ENCODE results near the gene A3GALT2. TPM values are rescaled to one million over a fixed set of nuclear protein-coding genes. Genes with fewer than 3 reads are reported as not detected.
A peak's percentile ranks its signal among the peaks of the same experiment; 100 is the strongest.

The A3GALT2 gene
- polyA plus RNA-seq, 3 donors: not detected

- H3K4me1 ChIP-seq (ENCODE audit: control insufficient read depth in 1 of 2, insufficient read depth in 2 of 2, low read length in 2 of 2): no peaks in the 10 kb centered on the region
- H2AFZ ChIP-seq (ENCODE audit: insufficient read depth, low read depth, low read length, poor library complexity, severe bottlenecking): no peak overlapping the region
- H3K27me3 ChIP-seq (ENCODE audit: control insufficient read depth in 2 of 2, insufficient read depth in 2 of 2, low read length in 2 of 2): no peaks in the 10 kb centered on the region
- peaks cover 0 to 1% (median 0%) of the 10 kb centered on the region in 3 donors for H3K27me3 Mint-ChIP-seq (ENCODE audit: low read depth in 3 of 3)
- peaks cover 4% of the 10 kb centered on the region for H3K4me1 Mint-ChIP-seq
- H3K36me3 Mint-ChIP-seq: peaks cover 50 to 72% of the 10 kb centered on the region in 2 donors
- H3K9me3 ChIP-seq (replicated peaks in 1 of 2; ENCODE audit: control insufficient read depth in 1 of 2, insufficient read depth in 1 of 2, low read length in 2 of 2): no peaks in the 10 kb centered on the region
- peaks cover 64% of the 10 kb centered on the region for H4K20me1 ChIP-seq (ENCODE audit: insufficient read depth, low read length)
- no peak for TF ChIP-seq CTCF (IDR thresholded peaks at IDR 0.05)
- no CpG with 5 or more reads among the region's 1 CpG for WGBS (ENCODE audit: insufficient coverage)
- H3K4me2 ChIP-seq (replicated peaks; ENCODE audit: extremely low read depth, low read length, poor library complexity, severe bottlenecking): no peak overlapping the region
- H3K9ac ChIP-seq (ENCODE audit: insufficient read depth, low read length, poor library complexity, severe bottlenecking): no peak overlapping the region
- no peaks in the 10 kb centered on the region for H3K9me3 Mint-ChIP-seq
- intact Hi-C loops (cut with micrococcal nuclease): no loop called here
- H3K79me2 ChIP-seq (ENCODE audit: insufficient read depth, low read length): no peaks in the 10 kb centered on the region
- H3K4me3 Mint-ChIP-seq: no peak overlapping the region
- H3K36me3 ChIP-seq (replicated peaks in 1 of 2; ENCODE audit: control insufficient read depth in 1 of 2, insufficient read depth in 2 of 2, low read length in 2 of 2): peaks cover 32 to 79% of the 10 kb centered on the region in 2 donors
- no peak overlapping the region for H3K4me3 ChIP-seq (replicated peaks in 1 of 3; ENCODE audit: low read depth in 2 of 3, low read length in 3 of 3)
- no peak for DNase-seq
- H3K27ac ChIP-seq (ENCODE audit: low read depth in 1 of 2, low read length in 2 of 2): no peak overlapping the region
- H3K27ac Mint-ChIP-seq: peak overlapping the region in 2 of 7 donors; percentile 49 to 54
Measured at GRCh38 chr1:33274446-33274845, 46.5 kb downstream of the A3GALT2 start.

GRCh38 chr1:33273961-33274371 lies 46.9 kb downstream of the A3GALT2 start:
- H3K4me3 Mint-ChIP-seq: no peak overlapping the region
- H3K9ac ChIP-seq (ENCODE audit: insufficient read depth, low read length, poor library complexity, severe bottlenecking): no peak overlapping the region
- no peaks in the 10 kb centered on the region for H3K27me3 ChIP-seq (ENCODE audit: control insufficient read depth in 2 of 2, insufficient read depth in 2 of 2, low read length in 2 of 2)
- no peaks in the 10 kb centered on the region for H3K9me3 Mint-ChIP-seq
- intact Hi-C loops (cut with micrococcal nuclease): no loop called here
- peaks cover 30 to 74% of the 10 kb centered on the region in 2 donors for H3K36me3 ChIP-seq (replicated peaks in 1 of 2; ENCODE audit: control insufficient read depth in 1 of 2, insufficient read depth in 2 of 2, low read length in 2 of 2)
- 98% methylated on average over 5 of the region's 7 CpGs for WGBS (ENCODE audit: insufficient coverage)
- peak overlapping the region in 1 of 7 donors; percentile 22 for H3K27ac Mint-ChIP-seq
- H3K9me3 ChIP-seq (replicated peaks in 1 of 2; ENCODE audit: control insufficient read depth in 1 of 2, insufficient read depth in 1 of 2, low read length in 2 of 2): no peaks in the 10 kb centered on the region
- no peaks in the 10 kb centered on the region for H3K4me1 ChIP-seq (ENCODE audit: control insufficient read depth in 1 of 2, insufficient read depth in 2 of 2, low read length in 2 of 2)
- H3K79me2 ChIP-seq (ENCODE audit: insufficient read depth, low read length): no peaks in the 10 kb centered on the region
- peaks cover 4% of the 10 kb centered on the region for H3K4me1 Mint-ChIP-seq
- peaks cover 0 to 1% (median 0%) of the 10 kb centered on the region in 3 donors for H3K27me3 Mint-ChIP-seq (ENCODE audit: low read depth in 3 of 3)
- no peak for DNase-seq
- TF ChIP-seq CTCF (IDR thresholded peaks at IDR 0.05): no peak
- H4K20me1 ChIP-seq (ENCODE audit: insufficient read depth, low read length): peaks cover 69% of the 10 kb centered on the region
- no peak overlapping the region for H3K4me2 ChIP-seq (replicated peaks; ENCODE audit: extremely low read depth, low read length, poor library complexity, severe bottlenecking)
- H2AFZ ChIP-seq (ENCODE audit: insufficient read depth, low read depth, low read length, poor library complexity, severe bottlenecking): no peak overlapping the region
- no peak overlapping the region for H3K4me3 ChIP-seq (replicated peaks in 1 of 3; ENCODE audit: low read depth in 2 of 3, low read length in 3 of 3)
- peaks cover 52 to 71% of the 10 kb centered on the region in 2 donors for H3K36me3 Mint-ChIP-seq
- no peak overlapping the region for H3K27ac ChIP-seq (ENCODE audit: low read depth in 1 of 2, low read length in 2 of 2)

All from CD14-positive monocyte (primary cell).